ENCODE results near the gene ARL4C.
A peak's percentile ranks its signal among the peaks of the same experiment; 100 is the strongest.

DNA sequence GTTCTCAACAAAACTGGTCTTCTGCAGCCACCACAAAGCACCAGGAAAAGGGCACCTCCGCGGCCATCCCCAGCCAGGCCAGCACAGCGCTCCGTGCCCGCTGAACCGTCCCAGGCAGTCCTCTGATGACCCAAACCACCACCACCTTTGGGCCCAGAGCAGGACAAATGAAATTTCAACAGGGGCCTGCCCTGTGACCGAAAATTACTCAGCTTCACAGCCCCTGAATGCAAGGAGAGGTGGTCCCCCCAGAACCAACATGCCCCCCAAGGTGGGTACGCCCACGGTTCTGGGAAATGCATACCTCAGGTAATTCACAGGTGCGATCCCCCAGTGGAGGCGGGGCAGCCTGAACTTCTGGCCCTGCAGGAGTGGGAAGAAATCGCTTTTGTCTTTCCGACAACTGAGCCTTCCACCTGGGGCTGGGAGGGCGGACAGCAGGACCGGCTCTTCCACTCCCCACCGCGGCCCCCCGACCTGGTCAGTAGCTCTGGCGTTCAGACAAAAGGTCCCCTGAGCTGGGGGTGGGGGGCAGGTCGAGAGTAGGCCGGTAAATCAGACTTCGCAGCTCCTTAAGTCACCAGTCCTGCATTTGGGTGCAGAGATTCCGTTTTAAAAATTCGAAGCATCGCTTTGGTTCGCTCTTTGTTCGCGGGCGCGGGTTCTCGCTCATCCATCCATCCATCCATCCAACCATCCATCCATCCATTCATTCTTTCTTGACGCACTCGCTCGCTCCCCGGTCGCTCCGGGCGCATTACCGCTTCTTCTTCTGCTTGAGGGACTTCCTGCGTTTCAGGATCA lies 1.4 kb downstream of the ARL4C start:
- TF ChIP-seq, protein P1, sequence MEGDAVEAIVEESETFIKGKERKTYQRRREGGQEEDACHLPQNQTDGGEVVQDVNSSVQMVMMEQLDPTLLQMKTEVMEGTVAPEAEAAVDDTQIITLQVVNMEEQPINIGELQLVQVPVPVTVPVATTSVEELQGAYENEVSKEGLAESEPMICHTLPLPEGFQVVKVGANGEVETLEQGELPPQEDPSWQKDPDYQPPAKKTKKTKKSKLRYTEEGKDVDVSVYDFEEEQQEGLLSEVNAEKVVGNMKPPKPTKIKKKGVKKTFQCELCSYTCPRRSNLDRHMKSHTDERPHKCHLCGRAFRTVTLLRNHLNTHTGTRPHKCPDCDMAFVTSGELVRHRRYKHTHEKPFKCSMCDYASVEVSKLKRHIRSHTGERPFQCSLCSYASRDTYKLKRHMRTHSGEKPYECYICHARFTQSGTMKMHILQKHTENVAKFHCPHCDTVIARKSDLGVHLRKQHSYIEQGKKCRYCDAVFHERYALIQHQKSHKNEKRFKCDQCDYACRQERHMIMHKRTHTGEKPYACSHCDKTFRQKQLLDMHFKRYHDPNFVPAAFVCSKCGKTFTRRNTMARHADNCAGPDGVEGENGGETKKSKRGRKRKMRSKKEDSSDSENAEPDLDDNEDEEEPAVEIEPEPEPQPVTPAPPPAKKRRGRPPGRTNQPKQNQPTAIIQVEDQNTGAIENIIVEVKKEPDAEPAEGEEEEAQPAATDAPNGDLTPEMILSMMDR (IDR thresholded peaks at IDR 0.05) = no peak
- TF ChIP-seq POLR2AphosphoS5 (IDR thresholded peaks at IDR 0.05; ENCODE audit: low read depth, low read length) (peak; percentile 69), TCF7L2 (IDR thresholded peaks at IDR 0.05; ENCODE audit: low read depth, low read length) (no peak)

Measured in Panc1 (cell line).